ENCODE data around the gene CAPN5.

DNA sequence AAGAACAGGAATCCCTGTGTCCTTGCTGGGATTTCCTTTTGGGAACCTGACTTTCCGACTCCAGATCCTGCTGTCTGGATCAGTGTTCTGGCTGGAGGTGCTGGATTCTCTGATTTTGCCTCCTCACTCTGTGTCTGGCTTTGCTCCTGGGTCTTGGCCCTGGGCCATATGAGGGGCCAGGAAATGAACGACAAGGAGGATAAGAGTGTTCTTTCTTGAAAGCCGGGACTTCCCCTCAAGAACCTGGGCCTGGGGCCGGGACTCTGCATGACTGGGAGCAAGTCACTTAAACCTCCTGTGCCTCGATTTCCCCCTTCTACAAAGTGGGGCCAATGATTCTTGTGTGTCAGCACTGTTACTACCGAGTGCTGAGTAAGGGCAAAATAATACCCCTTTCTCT, 58.4 kb downstream of the CAPN5 start:
- TF ChIP-seq EZH2 (IDR thresholded peaks at IDR 0.05; ENCODE audit: low read depth, unreplicated experiment) (no peak), NANOG (IDR thresholded peaks at IDR 0.05; ENCODE audit: borderline replicate concordance) (no peak), CTCF (conservative IDR thresholded peaks at IDR 0.05; ENCODE audit: low read depth in 2 of 2) (no peak), POLR2AphosphoS5 (IDR thresholded peaks at IDR 0.05; ENCODE audit: low read depth) (no peak), ETS1 (IDR thresholded peaks at IDR 0.05) (no peak), EZH2phosphoT487 (IDR thresholded peaks at IDR 0.05; ENCODE audit: unreplicated experiment) (no peak), JUNB (IDR thresholded peaks at IDR 0.05; ENCODE audit: unreplicated experiment) (no peak)
- TF ChIP-seq, protein P1, sequence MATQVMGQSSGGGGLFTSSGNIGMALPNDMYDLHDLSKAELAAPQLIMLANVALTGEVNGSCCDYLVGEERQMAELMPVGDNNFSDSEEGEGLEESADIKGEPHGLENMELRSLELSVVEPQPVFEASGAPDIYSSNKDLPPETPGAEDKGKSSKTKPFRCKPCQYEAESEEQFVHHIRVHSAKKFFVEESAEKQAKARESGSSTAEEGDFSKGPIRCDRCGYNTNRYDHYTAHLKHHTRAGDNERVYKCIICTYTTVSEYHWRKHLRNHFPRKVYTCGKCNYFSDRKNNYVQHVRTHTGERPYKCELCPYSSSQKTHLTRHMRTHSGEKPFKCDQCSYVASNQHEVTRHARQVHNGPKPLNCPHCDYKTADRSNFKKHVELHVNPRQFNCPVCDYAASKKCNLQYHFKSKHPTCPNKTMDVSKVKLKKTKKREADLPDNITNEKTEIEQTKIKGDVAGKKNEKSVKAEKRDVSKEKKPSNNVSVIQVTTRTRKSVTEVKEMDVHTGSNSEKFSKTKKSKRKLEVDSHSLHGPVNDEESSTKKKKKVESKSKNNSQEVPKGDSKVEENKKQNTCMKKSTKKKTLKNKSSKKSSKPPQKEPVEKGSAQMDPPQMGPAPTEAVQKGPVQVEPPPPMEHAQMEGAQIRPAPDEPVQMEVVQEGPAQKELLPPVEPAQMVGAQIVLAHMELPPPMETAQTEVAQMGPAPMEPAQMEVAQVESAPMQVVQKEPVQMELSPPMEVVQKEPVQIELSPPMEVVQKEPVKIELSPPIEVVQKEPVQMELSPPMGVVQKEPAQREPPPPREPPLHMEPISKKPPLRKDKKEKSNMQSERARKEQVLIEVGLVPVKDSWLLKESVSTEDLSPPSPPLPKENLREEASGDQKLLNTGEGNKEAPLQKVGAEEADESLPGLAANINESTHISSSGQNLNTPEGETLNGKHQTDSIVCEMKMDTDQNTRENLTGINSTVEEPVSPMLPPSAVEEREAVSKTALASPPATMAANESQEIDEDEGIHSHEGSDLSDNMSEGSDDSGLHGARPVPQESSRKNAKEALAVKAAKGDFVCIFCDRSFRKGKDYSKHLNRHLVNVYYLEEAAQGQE (IDR thresholded peaks at IDR 0.05; ENCODE audit: unreplicated experiment), result no peak

Data from GM23338 (cell line).